ENCODE data around the gene LMTK3. TPM values are rescaled to one million over a fixed set of nuclear protein-coding genes. Genes with fewer than 3 reads are reported as not detected.

The LMTK3 gene
- total and polyA plus RNA-seq, 9 of the 15 experiments (the other 6 are each of a cell fraction or from before 2014, with no cell fraction given) = 0.35 to 12.3 (median 2.0) TPM; not detected in 2

- peak; percentile 95 to 100 (median 97) for DNase-seq (ENCODE audit: extremely low read depth in 1 of 4, low spot score in 3 of 4)
- CTCF ChIA-PET (ENCODE audit: low intra/inter-chr PET ratio) = interaction anchor here (0.6 kb wide), 1 partner anchor 85 kb away, joined by 3 read pairs; no protein-coding TSS in a partner anchor
- H3K27me3 ChIP-seq (ENCODE audit: control insufficient read depth in 2 of 2, insufficient read depth in 2 of 2, low read length in 2 of 2) = no peaks in the 10 kb centered on the region
- peak overlapping the region; percentile 90 for H2AFZ ChIP-seq (ENCODE audit: low read depth, low read length)
- in situ Hi-C loops (cut with MboI) (no loop called here), intact Hi-C loops (cut with micrococcal nuclease) (loop anchor here (2.0 kb wide), 1 partner anchor 70 kb away; no protein-coding TSS in a partner anchor)
- POLR2A ChIA-PET = interaction anchor here (1.0 kb wide), 1 partner anchor 21 kb away, joined by 3 read pairs; no protein-coding TSS in a partner anchor
- peak; percentile 100 for FAIRE-seq
- H4K20me1 ChIP-seq (replicated peaks; ENCODE audit: control insufficient read depth, insufficient read depth, low read length) = peaks cover 9% of the 10 kb centered on the region; the same call in 1 of the 2 replicates
- peak; percentile 97 for ATAC-seq
- H3K9ac ChIP-seq (ENCODE audit: insufficient read depth in 1 of 2, low read depth in 2 of 2, low read length in 2 of 2) = peak overlapping the region; percentile 96 to 98
- H3K9me3 ChIP-seq (replicated peaks; ENCODE audit: control insufficient read depth, insufficient read depth, low read depth, low read length) = no peaks in the 10 kb centered on the region
- BruUV-seq (replicated peaks) = no TSS peak
- H3K4me3 ChIP-seq = peak overlapping the region; percentile 91
- peaks cover 3% of the 10 kb centered on the region for H3K9me1 ChIP-seq (ENCODE audit: control insufficient read depth, insufficient read depth, low read length)
- peak overlapping the region; percentile 79 for H3K4me2 ChIP-seq (ENCODE audit: insufficient read depth, low read length)
- peak overlapping the region; percentile 98 for H3K27ac ChIP-seq (ENCODE audit: extremely low read depth, low read depth, low read length)
- peaks cover 7 to 24% of the 10 kb centered on the region in 2 experiments; a peak in 4 of 5 replicates for H3K4me1 ChIP-seq (replicated peaks in 1 of 2; ENCODE audit: control insufficient read depth in 2 of 2, insufficient read depth in 2 of 2, low read length in 2 of 2)
- H3K79me2 ChIP-seq (ENCODE audit: control insufficient read depth, insufficient read depth, low read length) = peaks cover 16% of the 10 kb centered on the region
- peaks cover 37% of the 10 kb centered on the region; the same call in 2 of the 3 replicates for H3K36me3 ChIP-seq (ENCODE audit: control insufficient read depth, insufficient read depth, low read length)
- under 1% methylated on average over 34 of the region's 36 CpGs for WGBS (ENCODE audit: insufficient coverage, low coverage, missing lambda C conversion rate)
- TF ChIP-seq ETV5 (CRISPR knock-in tag; IDR thresholded peaks at IDR 0.05; ENCODE audit: low read depth) (no peak), BDP1 (IDR thresholded peaks at IDR 0.05; ENCODE audit: insufficient read depth, insufficient read length) (no peak), HNRNPLL (IDR thresholded peaks at IDR 0.05; ENCODE audit: low read depth, low read length, poor library complexity, severe bottlenecking) (no peak), SAP30 (IDR thresholded peaks at IDR 0.05; ENCODE audit: borderline replicate concordance, insufficient read depth, low read depth, low read length, poor library complexity, severe bottlenecking) (peak; percentile 28), MXI1 (IDR thresholded peaks at IDR 0.05; ENCODE audit: low read depth, low read length) (peak; percentile 99), TCFL5 (CRISPR knock-in tag; conservative IDR thresholded peaks at IDR 0.05) (no peak), ZNF23 (CRISPR knock-in tag; IDR thresholded peaks at IDR 0.05) (no peak), ZSCAN32 (CRISPR knock-in tag; IDR thresholded peaks at IDR 0.05) (no peak), SRSF7 (optimal IDR thresholded peaks at IDR 0.05; ENCODE audit: low read depth, low read length) (no peak), SIN3A (IDR thresholded peaks at IDR 0.05; ENCODE audit: borderline replicate concordance in 2 of 2, control insufficient read depth in 1 of 2, low read depth in 2 of 2, low read length in 2 of 2) (peak in 1 of 2 experiments; percentile 57; a peak in 1 of 4 replicates), PKNOX1 (IDR thresholded peaks at IDR 0.05) (peak; percentile 100), MLLT1 (IDR thresholded peaks at IDR 0.05) (peak in 1 of 2 experiments; percentile 90; a peak in 2 of 4 replicates), CREB1 (IDR thresholded peaks at IDR 0.05) (peak; percentile 86), CREB1 (CRISPR knock-in tag; IDR thresholded peaks at IDR 0.05) (peak; percentile 82), GTF3C2 (IDR thresholded peaks at IDR 0.05; ENCODE audit: borderline replicate concordance, extremely low read depth, insufficient read length) (no peak)
These were observed 42.8 kb downstream of the LMTK3 start for GRCh38 chr19:48468772-48469288.
